K562 (cell line): ENCODE measurements around the gene WDR27.

ENCODE experiments used
- CREM ChIP-seq: IDR thresholded peaks from 2 replicates; pipeline ENCODE4 v1.6.1; 2014; ENCODE audit warnings: antibody characterized with exemption, low read depth
- CTCF ChIP-seq, 3 experiments: IDR thresholded peaks in 2 of 3; conservative IDR thresholded peaks in 1 of 3; 2 replicates each; pipeline ENCODE4 v1.5.1; 2011 to 2012; ENCODE audit warnings: low read length in 3 of 3, mild to moderate bottlenecking in 3 of 3, control low read depth in 2 of 3, improper control_type of control experiment in 1 of 3, inconsistent platforms in 1 of 3, low read depth in 1 of 3, mixed read lengths in 1 of 3, moderate library complexity in 1 of 3; ENCODE audit not compliant: insufficient read depth in 2 of 3
- GABPB1 ChIP-seq: sonication (generic); formaldehyde crosslinking; IDR thresholded peaks from 2 replicates; pipeline ENCODE4 v1.8.0; 2022; ENCODE audit warnings: mild to moderate bottlenecking, missing genetic modification reagents
- KDM1A ChIP-seq, 2 experiments: fragments of 450-650 bp; IDR thresholded peaks; 2 replicates each; pipeline ENCODE4 v1.6.1; 2016; ENCODE audit warnings: mild to moderate bottlenecking in 2 of 2
- SMAD1 ChIP-seq: fragments of 150-350 bp; IDR thresholded peaks from 2 replicates; pipeline ENCODE4 v1.6.1; 2014; ENCODE audit warnings: low read length, low read depth; ENCODE audit not compliant: partially characterized antibody
- SOX6 ChIP-seq: fragments of 450-650 bp; IDR thresholded peaks from 2 replicates; pipeline ENCODE4 v1.6.1; 2014; ENCODE audit warnings: mild to moderate bottlenecking
- TCF15 ChIP-seq: fragments of 250-450 bp; sonication (Bioruptor Pico); IDR thresholded peaks from 2 replicates; pipeline ENCODE4 v1.8.0; 2022; ENCODE audit warnings: moderate library complexity, mild to moderate bottlenecking, inconsistent platforms
- ZBTB2 ChIP-seq: fragments of 450-650 bp; IDR thresholded peaks from 2 replicates; pipeline ENCODE4 v1.6.1; 2016; ENCODE audit warnings: antibody characterized with exemption
- ZFP91 ChIP-seq: sonication (generic); formaldehyde crosslinking; IDR thresholded peaks from 2 replicates; pipeline ENCODE4 v1.8.0; 2022; ENCODE audit warnings: mild to moderate bottlenecking, missing genetic modification reagents

GRCh38 chr6:169426611-169427010, 275.2 kb downstream of the WDR27 start:
- TF ChIP-seq KDM1A (IDR thresholded peaks at IDR 0.05) = no peak
- no peak for TF ChIP-seq CREM
- TF ChIP-seq SMAD1 = no peak
- no peak for TF ChIP-seq ZFP91
- no peak for TF ChIP-seq SOX6
- TF ChIP-seq CTCF (IDR thresholded peaks at IDR 0.05 in 2 of 3, conservative IDR thresholded peaks at IDR 0.05 in 1 of 3; ENCODE audit: insufficient read depth in 2 of 3, low read depth in 1 of 3, low read length in 3 of 3) = no peak
- no peak for TF ChIP-seq TCF15
- TF ChIP-seq ZBTB2 = no peak
- TF ChIP-seq GABPB1 (CRISPR knock-in tag) = no peak
